Tibial nerve (tissue), 3 donors: ENCODE results near the gene MED1.
"Not testable (repeated sequence)": the region's sequence is repeated elsewhere in the genome, so short reads cannot be mapped to it uniquely, and the experiment has no call there.

ENCODE experiments used
- POLR2A ChIP-seq, 2 donors: fragments of 450-650 bp; IDR thresholded peaks; one replicate each; pipeline ENCODE4 v1.6.1; 2017; ENCODE audit warnings: antibody characterized with exemption in 2 of 2, mild to moderate bottlenecking in 2 of 2, moderate library complexity in 2 of 2
- TF ChIP-seq, protein P1 (sequence below), 5 experiments: fragments of 200-600 bp in 3 of 5; fragments of 450-650 bp in 2 of 5; sonication (generic) in 3 of 5; IDR thresholded peaks; one replicate each; pipeline ENCODE4 v1.5.1; 2016 to 2019; ENCODE audit warnings: antibody characterized with exemption in 5 of 5, mild to moderate bottlenecking in 3 of 5, moderate library complexity in 2 of 5

- not testable (repeated sequence) for TF ChIP-seq POLR2A (IDR thresholded peaks at IDR 0.05)
- TF ChIP-seq, protein P1, sequence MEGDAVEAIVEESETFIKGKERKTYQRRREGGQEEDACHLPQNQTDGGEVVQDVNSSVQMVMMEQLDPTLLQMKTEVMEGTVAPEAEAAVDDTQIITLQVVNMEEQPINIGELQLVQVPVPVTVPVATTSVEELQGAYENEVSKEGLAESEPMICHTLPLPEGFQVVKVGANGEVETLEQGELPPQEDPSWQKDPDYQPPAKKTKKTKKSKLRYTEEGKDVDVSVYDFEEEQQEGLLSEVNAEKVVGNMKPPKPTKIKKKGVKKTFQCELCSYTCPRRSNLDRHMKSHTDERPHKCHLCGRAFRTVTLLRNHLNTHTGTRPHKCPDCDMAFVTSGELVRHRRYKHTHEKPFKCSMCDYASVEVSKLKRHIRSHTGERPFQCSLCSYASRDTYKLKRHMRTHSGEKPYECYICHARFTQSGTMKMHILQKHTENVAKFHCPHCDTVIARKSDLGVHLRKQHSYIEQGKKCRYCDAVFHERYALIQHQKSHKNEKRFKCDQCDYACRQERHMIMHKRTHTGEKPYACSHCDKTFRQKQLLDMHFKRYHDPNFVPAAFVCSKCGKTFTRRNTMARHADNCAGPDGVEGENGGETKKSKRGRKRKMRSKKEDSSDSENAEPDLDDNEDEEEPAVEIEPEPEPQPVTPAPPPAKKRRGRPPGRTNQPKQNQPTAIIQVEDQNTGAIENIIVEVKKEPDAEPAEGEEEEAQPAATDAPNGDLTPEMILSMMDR (IDR thresholded peaks at IDR 0.05), result not testable (repeated sequence)
Measured at GRCh38 chr17:39496921-39497320, 45.9 kb upstream of the MED1 start.
